GM12878 (cell line): Measurements from ENCODE around the gene SMC5. TPM values are rescaled to one million over a fixed set of nuclear protein-coding genes. Genes with fewer than 3 reads are reported as not detected.

ENCODE experiments used
- ATAC-seq: fragments of 200-7000 bp; cut with Tn5 transposase; 3 replicates; pipeline ENCODE4 v1.9.1; 2020; ENCODE audit warnings: mild to moderate bottlenecking, moderate library complexity
- BruUV-seq: library from RNA; stranded (reverse); fragments of 400-500 nt; replicated peaks from 2 replicates; lab custom pipeline; 2021; lab: Mats Ljungman, UMichigan
- CTCF ChIA-PET: fragments of 300-600 bp; sonication (Branson Sonifier 250); formaldehyde crosslinking; extraction: SDS; loops from one replicate; lab custom pipeline; 2021; ENCODE audit warnings: inconsistent platforms; lab: Yijun Ruan, JAX
- POLR2A ChIA-PET: fragments of 350-600 bp; formaldehyde crosslinking; extraction: SDS; loops from one replicate; lab custom pipeline; 2021; ENCODE audit warnings: inconsistent platforms; lab: Charles Lee
- RAD21 ChIA-PET: fragments of 300-600 bp; sonication (Branson Sonifier 250); formaldehyde crosslinking; loops from one replicate; lab custom pipeline; 2023; ENCODE audit warnings: antibody characterized with exemption; ENCODE audit not compliant: unreplicated experiment; lab: Charles Lee
- SMC1A ChIA-PET: fragments of 300-600 bp; sonication (Branson Sonifier 250); formaldehyde crosslinking; loops from one replicate; lab custom pipeline; 2023; ENCODE audit not compliant: unreplicated experiment, uncharacterized antibody; lab: Charles Lee
- DNase-seq: peaks from one replicate; pipeline ENCODE4 v3.0.0-alpha.2; 2011; ENCODE audit warnings: low read depth, low spot score
- FAIRE-seq: peaks from 3 replicates; lab custom pipeline; 2011; peaks lifted over from hg19 to GRCh38; lab: Jason Lieb, UNC
- H2AFZ ChIP-seq: 2 replicates; pipeline ENCODE4 v1.6.0; 2011; ENCODE audit warnings: low read depth, low read length, control low read depth; ENCODE audit not compliant: control insufficient read depth
- H3K27ac ChIP-seq: 2 replicates; pipeline ENCODE4 v1.5.1; 2011; ENCODE audit warnings: control low read depth; ENCODE audit not compliant: control insufficient read depth, insufficient read depth
- H3K27me3 ChIP-seq, 2 experiments: replicated peaks in 1 of 2; 2 replicates each; pipeline versions ENCODE4 v1.6.0 to v1.6.1; 2011; ENCODE audit warnings: low read length in 1 of 2; ENCODE audit not compliant: control insufficient read depth in 2 of 2, insufficient read depth in 2 of 2
- H3K36me3 ChIP-seq, 2 experiments: 2 replicates each; pipeline ENCODE4 v1.5.1; 2011; ENCODE audit warnings: low read length in 1 of 2; ENCODE audit not compliant: control insufficient read depth in 2 of 2, insufficient read depth in 2 of 2
- H3K4me1 ChIP-seq: 2 replicates; pipeline ENCODE4 v1.6.1; 2011; ENCODE audit warnings: mild to moderate bottlenecking, low read length, moderate library complexity, mixed read lengths; ENCODE audit not compliant: control insufficient read depth, insufficient read depth
- H3K4me2 ChIP-seq: 2 replicates; pipeline ENCODE4 v1.6.0; 2011; ENCODE audit warnings: control low read depth; ENCODE audit not compliant: control insufficient read depth, insufficient read depth
- H3K4me3 ChIP-seq: fragments of 200-600 bp; sonication (generic); 2 replicates; pipeline ENCODE4 v1.5.1; 2016
- H3K79me2 ChIP-seq: 2 replicates; pipeline ENCODE4 v1.6.0; 2011; ENCODE audit warnings: low read length; ENCODE audit not compliant: control insufficient read depth, insufficient read depth
- H3K9ac ChIP-seq: 2 replicates; pipeline ENCODE4 v1.8.0; 2011; ENCODE audit warnings: low read length, control low read depth, mixed read lengths; ENCODE audit not compliant: control insufficient read depth, insufficient read depth
- H3K9me3 ChIP-seq: replicated peaks from 3 replicates; pipeline ENCODE4 v1.5.1; 2011; ENCODE audit warnings: mild to moderate bottlenecking, low read length; ENCODE audit not compliant: control insufficient read depth, insufficient read depth
- H4K20me1 ChIP-seq: 2 replicates; pipeline ENCODE4 v1.6.0; 2011; ENCODE audit not compliant: control insufficient read depth, insufficient read depth
- EZH2 ChIP-seq: IDR thresholded peaks from 2 replicates; pipeline ENCODE4 v1.6.1; 2012; ENCODE audit warnings: low read depth, mild to moderate bottlenecking, control low read depth, inconsistent platforms, low read length, borderline replicate concordance; ENCODE audit not compliant: control insufficient read depth
- JUNB ChIP-seq: IDR thresholded peaks from 2 replicates; pipeline ENCODE4 v1.6.1; 2016; ENCODE audit warnings: antibody characterized with exemption, mild to moderate bottlenecking
- NFIC ChIP-seq: IDR thresholded peaks from 2 replicates; pipeline ENCODE4 v1.6.1; 2012; ENCODE audit warnings: low read depth, mild to moderate bottlenecking, inconsistent platforms, low read length, moderate library complexity
- PAX5 ChIP-seq: IDR thresholded peaks from 2 replicates; pipeline ENCODE4 v1.6.1; 2011; ENCODE audit warnings: low read depth, low read length, borderline replicate concordance
- SPI1 ChIP-seq: IDR thresholded peaks from 2 replicates; pipeline ENCODE4 v1.6.1; 2011; ENCODE audit warnings: low read depth, mild to moderate bottlenecking, low read length, moderate library complexity, borderline replicate concordance; ENCODE audit not compliant: insufficient read depth
- WGBS: methylation state at CpG from one replicate; pipeline ENCODE4 v1.1.6; 2016; ENCODE audit warnings: low lambda C conversion rate; ENCODE audit not compliant: insufficient replicate concordance, insufficient coverage; ENCODE audit errors: missing lambda C conversion rate; 5-methylcytosine and 5-hydroxymethylcytosine counted together
- in situ Hi-C: fragments of 300-500 bp; cut with MboI; formaldehyde crosslinking; loops from 9 replicates; pipeline ENCODE4 v1.14.3; 2018; ENCODE audit warnings: mixed read lengths
- intact Hi-C: fragments of 100-400 bp; cut with micrococcal nuclease; formaldehyde crosslinking; loops from one replicate; pipeline ENCODE4 v1.14.2; 2022; ENCODE audit not compliant: unreplicated experiment
- polyA plus RNA-seq, 11 experiments: library from polyadenylated mRNA; depleted of rRNA in 4 of 11; unstranded in 6 of 11; stranded (reverse) in 5 of 11; fragments of >200 nt; fragmentation: Nextera tagmentation in 4 of 11; fragmentation: Illumina TruSeq in 1 of 11; extraction: Ambion mirVana in 4 of 11; extraction: Trizol in 1 of 11; gene quantifications; 1 replicate in 1 of 11; 2 replicates in 10 of 11; pipeline versions ENCODE4 v1.2.1 to v1.2.3, GENCODE V29; 2011 to 2016; ENCODE audit warnings: inconsistent platforms in 2 of 11, missing spikeins in 2 of 11, low read depth in 1 of 11
- total RNA-seq, 4 experiments: library from RNA; depleted of rRNA in 3 of 4; stranded (reverse); fragments of >200 nt in 3 of 4; fragmentation: Illumina TruSeq in 1 of 4; extraction: Trizol in 1 of 4; gene quantifications; 2 replicates each; pipeline versions ENCODE4 v1.2.1 to v1.2.3, GENCODE V29; 2013 to 2021

Gene SMC5
- total and polyA plus RNA-seq, 10 of the 15 experiments (the other 5 are each of a cell fraction or from before 2014, with no cell fraction given): 6.5 to 47.1 (median 22.9) TPM

- no peak overlapping the region for H3K9ac ChIP-seq
- RAD21 ChIA-PET: interaction anchor here (1.0 to 1.5 kb wide), 3 partner anchors 10 to 141 kb away, joined by 3 read pairs; no protein-coding TSS in a partner anchor
- H3K36me3 ChIP-seq: peaks cover 0 to 23% of the 10 kb centered on the region in 2 experiments; a peak in 1 of 4 replicates
- intact Hi-C loops: loop anchor here (5.0 kb wide), 3 partner anchors 34 to 506 kb away; partner anchors contain the start of gene KLF9
- H4K20me1 ChIP-seq: no peaks in the 10 kb centered on the region
- TF ChIP-seq NFIC (peak; percentile 2; the same call in 1 of the 2 replicates), EZH2 (no peak), PAX5 (no peak), JUNB (peak; percentile 46; the same call in 1 of the 2 replicates)
- SMC1A ChIA-PET: interaction anchor here (1.1 to 2.2 kb wide), 7 partner anchors 8 to 339 kb away, joined by 3 to 6 read pairs (median 4); no protein-coding TSS in a partner anchor
- 0 out of 2 replicates have a peak overlapping the region, but pooled peaks have one; percentile 85 for H3K4me3 ChIP-seq
- CTCF ChIA-PET: no interaction called here
- no peak overlapping the region for H2AFZ ChIP-seq
- FAIRE-seq (no peak), ATAC-seq (no peak), DNase-seq (no peak)
- no TSS peak for BruUV-seq
- POLR2A ChIA-PET: interaction anchor here (0.9 kb wide), 1 partner anchor 10 kb away, joined by 4 read pairs; no protein-coding TSS in a partner anchor
- peaks cover 10% of the 10 kb centered on the region for H3K4me1 ChIP-seq
- H3K27me3 ChIP-seq: no peaks in the 10 kb centered on the region
- H3K4me2 ChIP-seq: peak overlapping the region; percentile 23
- 4% methylated on average over 1 of the region's 1 CpG for whole genome bisulfite sequencing
- peaks cover 59% of the 10 kb centered on the region for H3K79me2 ChIP-seq
- H3K27ac ChIP-seq: peak overlapping the region; percentile 55; the same call in 1 of the 2 replicates
- in situ Hi-C loops: loop anchor here (5.0 to 25.0 kb wide), 3 partner anchors 154 to 1649 kb away; partner anchors contain the start of genes ABHD17B, C9orf85 and PTAR1
- no peaks in the 10 kb centered on the region; the same call in 2 of the 3 replicates for H3K9me3 ChIP-seq
These were observed 4.6 kb downstream of the SMC5 start for GRCh38 chr9:70263421-70263820.

- peaks cover 2% of the 10 kb centered on the region; the same call in 1 of the 2 replicates for H3K79me2 ChIP-seq
- H3K4me3 ChIP-seq: no peak overlapping the region
- DNase-seq (no peak), ATAC-seq (no peak), FAIRE-seq (no peak)
- TF ChIP-seq SPI1: no peak
- intact Hi-C loops: no loop called here
- no peak overlapping the region for H2AFZ ChIP-seq
- peaks cover 1 to 15% of the 10 kb centered on the region in 2 experiments; a peak in 2 of 4 replicates for H3K36me3 ChIP-seq
- POLR2A ChIA-PET: no interaction called here
- WGBS: 53% methylated on average over 2 of the region's 2 CpGs
- H3K4me2 ChIP-seq: no peak overlapping the region
- H3K9ac ChIP-seq: no peak overlapping the region
- H4K20me1 ChIP-seq: no peaks in the 10 kb centered on the region
- no TSS peak for BruUV-seq
- no peaks in the 10 kb centered on the region for H3K9me3 ChIP-seq
- H3K27ac ChIP-seq: no peak overlapping the region
- CTCF ChIA-PET: no interaction called here
- RAD21 ChIA-PET: no interaction called here
- SMC1A ChIA-PET: interaction anchor here (1.3 kb wide), 1 partner anchor 15 kb away, joined by 3 read pairs; no protein-coding TSS in a partner anchor
- in situ Hi-C loops: no loop called here
- no peaks in the 10 kb centered on the region for H3K4me1 ChIP-seq
- no peaks in the 10 kb centered on the region for H3K27me3 ChIP-seq
These were observed 19.5 kb downstream of the SMC5 start for GRCh38 chr9:70278305-70278704.
